T47D (cell line): ENCODE measurements around the gene CDK19.

Experiments
- DNase-seq, 2 experiments: peaks; one replicate each; pipeline versions ENCODE4 v3.0.0 to v3.0.0-alpha.2; 2011 to 2012; ENCODE audit warnings: low read depth in 1 of 2, low spot score in 1 of 2
- JUND ChIP-seq: IDR thresholded peaks from 2 replicates; pipeline ENCODE4 v1.6.1; 2012; ENCODE audit warnings: low read depth
- in situ Hi-C: cut with HindIII; loops from 2 replicates; pipeline ENCODE4 v1.10.0; 2016; ENCODE audit warnings: low sequenced_read_pairs, low pct_unique_long_range_greater_than_20kb

The CDK19 gene

GRCh38 chr6:110625883-110626282 is 189.4 kb downstream of the CDK19 start:
- in situ Hi-C loops = no loop called here
- TF ChIP-seq JUND = no peak
- DNase-seq = no peak

GRCh38 chr6:110622912-110623578 is 192.2 kb downstream of the CDK19 start:
- in situ Hi-C loops = no loop called here
- no peak for TF ChIP-seq JUND
- DNase-seq = no peak

DNA sequence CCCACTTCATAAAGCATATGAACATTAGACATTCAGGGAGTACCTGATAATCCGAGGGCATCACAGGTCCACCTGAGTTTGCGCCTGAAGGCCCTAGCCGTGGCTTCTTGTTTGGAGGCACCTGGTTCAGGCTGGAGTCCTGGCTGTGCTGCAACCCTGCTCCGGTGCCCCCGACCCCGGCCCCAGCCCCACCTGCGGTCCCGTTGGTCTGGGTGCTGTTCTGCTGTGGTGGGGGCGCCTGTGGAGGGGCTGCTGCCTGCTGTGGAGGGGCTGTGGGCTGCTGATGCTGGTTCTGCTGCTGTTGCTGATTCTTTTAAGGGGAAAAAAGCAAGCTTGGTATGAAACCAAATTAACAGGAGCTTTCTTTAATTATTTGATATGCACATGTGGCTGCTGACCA is 194.2 kb downstream of the CDK19 start:
- DNase-seq = no peak

DNA sequence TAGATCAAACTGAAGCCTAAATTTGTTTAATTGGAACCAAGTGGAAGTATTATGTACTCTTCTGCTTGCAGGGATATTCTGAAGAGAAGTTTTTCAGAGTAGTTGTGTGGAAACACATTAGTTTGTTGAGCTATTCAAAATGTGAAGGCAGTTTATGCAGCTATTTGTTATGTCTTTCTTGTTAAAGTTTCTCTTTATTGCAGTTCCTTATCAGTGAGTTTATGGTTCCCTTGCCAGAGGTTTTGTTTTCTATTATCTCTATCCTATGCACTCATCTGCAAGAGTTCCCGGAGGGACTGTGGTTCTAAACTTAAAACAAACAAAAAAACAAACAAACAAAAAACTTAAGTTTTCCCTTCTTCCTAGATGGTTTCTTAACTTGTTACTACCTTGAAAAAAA is 195.2 kb downstream of the CDK19 start:
- no peak for TF ChIP-seq JUND
- no peak for DNase-seq
- in situ Hi-C loops = no loop called here

More for the DNA sequence above, 194.2 kb downstream of the CDK19 start:
- in situ Hi-C loops = no loop called here
- TF ChIP-seq JUND = no peak

- no peak for DNase-seq
- in situ Hi-C loops = no loop called here
- TF ChIP-seq JUND = no peak
Measured at GRCh38 chr6:110619275-110619908, 195.9 kb downstream of the CDK19 start.

DNA sequence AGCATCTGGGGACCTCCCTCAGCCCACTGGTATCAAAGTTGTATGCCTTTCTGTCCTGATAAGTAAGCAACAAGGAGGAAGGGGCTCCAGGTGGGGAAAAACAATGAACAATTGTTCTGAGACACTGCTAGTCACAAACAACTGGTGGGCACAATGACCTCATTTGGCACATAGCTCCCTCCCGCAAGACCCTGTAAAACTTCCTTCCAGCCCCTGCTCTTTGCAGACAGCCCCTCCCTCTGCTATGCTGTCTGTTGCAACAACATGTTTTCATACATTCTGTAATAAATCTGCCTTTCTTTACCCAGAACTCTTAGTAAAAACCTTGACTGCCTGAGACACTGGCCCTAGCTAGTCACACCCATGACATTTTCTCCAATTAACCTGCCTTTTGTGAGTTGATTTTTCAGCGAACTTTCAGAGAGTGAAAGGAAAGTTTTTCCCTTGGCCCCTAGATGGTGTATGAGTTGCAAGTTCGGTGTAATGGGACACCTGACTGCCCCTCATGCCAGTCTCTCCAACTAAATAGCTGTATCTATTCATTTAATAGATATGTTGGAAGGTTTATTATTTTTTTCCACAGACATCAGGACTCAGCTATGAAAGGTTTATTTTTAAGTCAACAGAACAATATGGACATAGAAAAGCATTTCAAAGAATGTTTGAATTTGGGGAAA is 196.5 kb downstream of the CDK19 start:
- in situ Hi-C loops = no loop called here
- peak; percentile 16 to 40 for DNase-seq
- TF ChIP-seq JUND = no peak

GRCh38 chr6:110617057-110617456 is 198.2 kb downstream of the CDK19 start:
- no peak for DNase-seq
- in situ Hi-C loops = no loop called here
- no peak for TF ChIP-seq JUND

GRCh38 chr6:110615722-110616121 is 199.5 kb downstream of the CDK19 start:
- DNase-seq = no peak
- TF ChIP-seq JUND = no peak
- in situ Hi-C loops = no loop called here

DNA sequence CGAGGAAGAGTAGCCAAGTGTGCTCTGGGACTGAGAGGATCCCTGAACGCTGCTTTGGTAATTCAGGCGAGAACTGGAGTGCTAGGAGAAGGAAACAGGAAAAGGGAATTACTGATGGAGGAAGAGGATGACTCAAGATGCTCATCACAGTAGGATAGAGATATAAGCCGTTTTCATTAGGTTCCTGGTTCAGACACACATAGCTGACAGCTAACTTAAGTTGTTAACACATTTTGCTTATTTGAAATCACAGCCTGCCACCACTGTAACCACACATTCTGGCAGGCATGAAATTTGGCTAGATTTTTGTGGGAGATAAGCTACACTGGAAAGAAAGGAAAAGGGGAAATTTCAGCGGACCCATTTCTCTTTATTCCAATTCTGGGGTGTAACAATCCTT is 200.7 kb downstream of the CDK19 start:
- TF ChIP-seq JUND = no peak
- DNase-seq = no peak
- in situ Hi-C loops = no loop called here

- no peak for DNase-seq
- in situ Hi-C loops = no loop called here
- no peak for TF ChIP-seq JUND
Measured at GRCh38 chr6:110614106-110614505, 201.2 kb downstream of the CDK19 start.

DNA sequence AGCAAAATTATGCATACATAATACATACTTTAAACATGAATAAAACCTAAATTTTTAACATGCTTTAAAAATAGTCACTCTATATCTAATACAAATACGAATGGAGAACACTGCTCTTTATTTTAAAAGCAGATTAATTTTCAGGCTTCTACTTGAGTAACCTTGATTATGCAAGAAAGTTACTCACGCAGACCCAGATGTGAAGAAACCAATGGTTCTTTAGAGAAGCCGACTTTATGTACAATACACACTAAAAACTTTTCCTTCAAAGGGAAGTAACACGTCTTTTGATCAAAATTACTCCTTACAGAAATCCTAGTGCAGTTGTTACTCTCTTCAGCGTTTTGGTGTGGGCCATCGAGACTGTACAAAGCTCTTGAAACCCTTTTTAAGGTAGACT is 201.9 kb downstream of the CDK19 start:
- no peak for TF ChIP-seq JUND
- no peak for DNase-seq
- in situ Hi-C loops = no loop called here

- in situ Hi-C loops = no loop called here
- no peak for DNase-seq
- TF ChIP-seq JUND = no peak
Measured at GRCh38 chr6:110612298-110612697, 203.0 kb downstream of the CDK19 start.

- TF ChIP-seq JUND = no peak
- no peak for DNase-seq
- in situ Hi-C loops = no loop called here
Measured at GRCh38 chr6:110609101-110609500, 206.2 kb downstream of the CDK19 start.
